IMR-90 (cell line): ENCODE measurements around the gene NR1H4. TPM values are rescaled to one million over a fixed set of nuclear protein-coding genes. Genes with fewer than 3 reads are reported as not detected.

Source experiments
- ATAC-seq: fragments of 200-7000 bp; cut with Tn5 transposase; 2 replicates; pipeline ENCODE4 v1.9.1; 2020; ENCODE audit warnings: low read depth, mild to moderate bottlenecking, moderate library complexity
- BruUV-seq: library from RNA; stranded (reverse); fragments of 400-500 nt; replicated peaks from 2 replicates; lab custom pipeline; 2021; lab: Mats Ljungman, UMichigan
- CTCF ChIA-PET: fragments of 300-600 bp; formaldehyde crosslinking; extraction: SDS; loops from one replicate; lab custom pipeline; 2021; ENCODE audit warnings: antibody characterized with exemption; lab: Yijun Ruan, JAX
- POLR2A ChIA-PET: fragments of 300-600 bp; sonication (Branson Sonifier 250); formaldehyde crosslinking; loops from one replicate; lab custom pipeline; 2022; ENCODE audit warnings: antibody characterized with exemption; ENCODE audit not compliant: unreplicated experiment; lab: Charles Lee
- DNase-seq: peaks from one replicate; pipeline ENCODE4 v3.0.0; 2013
- H2AFZ ChIP-seq: replicated peaks from 2 replicates; pipeline ENCODE3; 2013; ENCODE audit warnings: low read length, mild to moderate bottlenecking; ENCODE audit not compliant: poor library complexity
- H2AK5ac ChIP-seq: 2 replicates; pipeline ENCODE4 v1.6.1; 2013; ENCODE audit warnings: low read depth, low read length, inconsistent platforms
- H2AK9ac ChIP-seq: replicated peaks from 2 replicates; pipeline ENCODE3; 2013; ENCODE audit warnings: mild to moderate bottlenecking, low read depth, low read length, moderate library complexity; ENCODE audit not compliant: poor library complexity
- H2BK120ac ChIP-seq: 2 replicates; pipeline ENCODE4 v1.6.1; 2013; ENCODE audit warnings: low read depth, low read length, inconsistent platforms
- H2BK15ac ChIP-seq: 3 replicates; pipeline ENCODE4 v1.6.1; 2013; ENCODE audit warnings: low read depth, low read length, inconsistent platforms
- H2BK20ac ChIP-seq: 2 replicates; pipeline ENCODE4 v1.6.1; 2013; ENCODE audit warnings: low read depth, mild to moderate bottlenecking, inconsistent platforms, low read length, moderate library complexity
- H2BK5ac ChIP-seq: 2 replicates; pipeline ENCODE4 v1.6.1; 2013; ENCODE audit warnings: mild to moderate bottlenecking, low read depth, low read length, inconsistent platforms; ENCODE audit not compliant: poor library complexity, severe bottlenecking
- H3K14ac ChIP-seq: replicated peaks from 2 replicates; pipeline ENCODE4 v1.6.1; 2013; ENCODE audit warnings: low read depth, low read length, inconsistent platforms
- H3K18ac ChIP-seq: 2 replicates; pipeline ENCODE4 v1.6.1; 2013; ENCODE audit warnings: low read depth, low read length, control low read depth
- H3K23ac ChIP-seq: 2 replicates; pipeline ENCODE4 v1.6.1; 2013; ENCODE audit warnings: low read depth, low read length, inconsistent platforms
- H3K27ac ChIP-seq: 2 replicates; pipeline ENCODE4 v1.5.1; 2013; ENCODE audit warnings: mild to moderate bottlenecking, control low read depth, low read length; ENCODE audit not compliant: insufficient read depth
- H3K27me3 ChIP-seq: 2 replicates; pipeline ENCODE4 v1.6.1; 2013; ENCODE audit warnings: low read length; ENCODE audit not compliant: control insufficient read depth, insufficient read depth
- H3K36me3 ChIP-seq: 2 replicates; pipeline ENCODE4 v1.6.1; 2013; ENCODE audit warnings: low read length, mixed read lengths; ENCODE audit not compliant: control insufficient read depth, insufficient read depth
- H3K4ac ChIP-seq: 2 replicates; pipeline ENCODE4 v1.6.1; 2013; ENCODE audit warnings: low read depth, low read length, inconsistent platforms
- H3K4me1 ChIP-seq: 2 replicates; pipeline ENCODE4 v1.6.1; 2013; ENCODE audit warnings: low read length, mixed read lengths; ENCODE audit not compliant: control insufficient read depth, insufficient read depth
- H3K4me2 ChIP-seq: 2 replicates; pipeline ENCODE4 v1.6.1; 2013; ENCODE audit warnings: low read depth, mild to moderate bottlenecking, control low read depth, low read length, moderate library complexity
- H3K4me3 ChIP-seq: 2 replicates; pipeline ENCODE4 v1.5.1; 2013; ENCODE audit warnings: low read depth, mild to moderate bottlenecking, control low read depth, low read length, moderate library complexity; ENCODE audit not compliant: insufficient read depth
- H3K56ac ChIP-seq: 2 replicates; pipeline ENCODE4 v1.6.1; 2013; ENCODE audit warnings: low read length, inconsistent platforms; ENCODE audit not compliant: insufficient read depth; ENCODE audit errors: extremely low read depth
- H3K79me1 ChIP-seq, 2 experiments: 2 replicates each; pipeline ENCODE4 v1.6.1; 2013; ENCODE audit warnings: low read length in 2 of 2, inconsistent platforms in 1 of 2, low read depth in 1 of 2
- H3K9ac ChIP-seq: 2 replicates; pipeline ENCODE4 v1.6.1; 2013; ENCODE audit warnings: low read depth, low read length, control low read depth
- H3K9me1 ChIP-seq: 2 replicates; pipeline ENCODE4 v1.6.1; 2013; ENCODE audit warnings: low read length, inconsistent platforms; ENCODE audit not compliant: insufficient read depth
- H3K9me3 ChIP-seq: 2 replicates; pipeline ENCODE4 v1.6.1; 2013; ENCODE audit warnings: low read length; ENCODE audit not compliant: control insufficient read depth, insufficient read depth
- H4K20me1 ChIP-seq: 2 replicates; pipeline ENCODE4 v1.6.1; 2013; ENCODE audit warnings: low read length, inconsistent platforms; ENCODE audit not compliant: insufficient read depth
- H4K5ac ChIP-seq: 2 replicates; pipeline ENCODE4 v1.6.1; 2013; ENCODE audit warnings: mild to moderate bottlenecking, low read depth, low read length, control low read depth
- H4K8ac ChIP-seq, 2 experiments: 2 replicates each; pipeline ENCODE4 v1.6.1; 2013; ENCODE audit warnings: low read depth in 2 of 2, low read length in 2 of 2, control low read depth in 1 of 2, inconsistent platforms in 1 of 2
- H4K91ac ChIP-seq: 2 replicates; pipeline ENCODE4 v1.6.1; 2013; ENCODE audit warnings: low read depth, low read length, inconsistent platforms; ENCODE audit not compliant: insufficient read depth
- POLR2A ChIP-seq: IDR thresholded peaks from 2 replicates; pipeline ENCODE4 v1.6.1; 2012; ENCODE audit warnings: mild to moderate bottlenecking, low read depth, low read length
- WGBS, 2 experiments: methylation state at CpG; one replicate each; pipeline versions ENCODE4 v1.1.5 to v1.1.7; 2013; ENCODE audit warnings: missing lambda C conversion rate in 2 of 2; ENCODE audit not compliant: insufficient read length in 1 of 2; ENCODE audit errors: extremely low coverage in 2 of 2; 5-methylcytosine and 5-hydroxymethylcytosine counted together
- dilution Hi-C: fragments of 300-500 bp; cut with HindIII; formaldehyde crosslinking; loops from one replicate; pipeline ENCODE4 v1.14.3; 2018; ENCODE audit warnings: low sequenced_read_pairs; ENCODE audit not compliant: unreplicated experiment
- in situ Hi-C: fragments of 300-500 bp; cut with MboI; formaldehyde crosslinking; loops from 3 replicates; pipeline ENCODE4 v1.14.3; 2019; ENCODE audit warnings: low sequenced_read_pairs, inconsistent platforms, mixed read lengths
- intact Hi-C: fragments of 100-400 bp; cut with micrococcal nuclease; formaldehyde crosslinking; loops from 2 replicates; pipeline ENCODE4 v1.10.0; 2022
- polyA plus RNA-seq, 3 experiments: library from polyadenylated mRNA; depleted of rRNA; stranded (reverse); fragments of >200 nt; gene quantifications; 2 replicates each; pipeline ENCODE4 v1.2.3, GENCODE V29; 2012; ENCODE audit warnings: low replicate concordance in 1 of 3
- total RNA-seq: library from RNA; depleted of rRNA; stranded (reverse); fragments of >200 nt; gene quantifications from 2 replicates; pipeline ENCODE4 v1.2.3, GENCODE V29; 2012
- TF ChIP-seq, protein P1 (sequence below): fragments of 150-350 bp; IDR thresholded peaks from 2 replicates; pipeline ENCODE4 v1.6.1; 2017; ENCODE audit warnings: mild to moderate bottlenecking, antibody characterized with exemption, low read length, low read depth

The NR1H4 gene
- total and polyA plus RNA-seq, 2 of the 4 experiments (the other 2 are of a cell fraction): not detected

DNA sequence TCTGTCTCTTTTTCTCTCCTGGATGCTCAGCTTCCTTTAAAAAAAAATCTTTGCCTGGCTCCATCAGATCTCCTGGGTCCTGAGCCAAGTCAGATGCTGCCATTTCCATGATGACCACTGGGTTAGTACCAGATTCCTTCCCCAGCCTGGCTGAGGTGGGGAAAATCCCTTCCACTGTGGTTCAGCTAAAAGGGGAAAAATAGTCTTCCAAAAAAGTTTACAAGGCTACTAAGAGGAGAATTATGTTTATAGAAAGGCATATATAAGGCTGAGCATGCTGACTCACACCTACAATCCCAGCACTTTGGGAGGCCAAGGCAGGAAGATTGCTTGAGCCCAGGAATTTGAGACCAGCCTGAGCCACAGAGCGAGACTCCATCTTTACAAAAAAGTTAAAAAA, 71.4 kb downstream of the NR1H4 start:
- Histone ChIP-seq H4K20me1 (no peaks in the 10 kb centered on the region), H2AK5ac (no peak overlapping the region), H2BK5ac (no peak overlapping the region), H3K4me2 (no peak overlapping the region), H3K27ac (no peak overlapping the region), H3K56ac (no peak overlapping the region), H2BK15ac (no peak overlapping the region), H3K9ac (no peak overlapping the region), H3K23ac (no peak overlapping the region), H4K91ac (no peak overlapping the region), H3K4me1 (no peaks in the 10 kb centered on the region), H3K9me3 (no peaks in the 10 kb centered on the region), H3K4me3 (no peak overlapping the region), H3K9me1 (no peaks in the 10 kb centered on the region), H2BK120ac (no peak overlapping the region), H3K18ac (no peak overlapping the region), H3K14ac (no peak overlapping the region), H4K8ac (no peak overlapping the region), H3K36me3 (no peaks in the 10 kb centered on the region), H3K79me1 (no peaks in the 10 kb centered on the region), H3K27me3 (no peaks in the 10 kb centered on the region), H2AFZ (no peak overlapping the region), H2AK9ac (no peak overlapping the region), H2BK20ac (no peak overlapping the region), H4K5ac (no peak overlapping the region), H3K4ac (no peak overlapping the region)
- in situ Hi-C loops (loop anchor here (25.0 kb wide), 1 partner anchor 183 kb away; the partner anchor contains the start of gene SLC17A8), intact Hi-C loops (no loop called here), dilution Hi-C loops (no loop called here)
- ATAC-seq (peak; percentile 57), DNase-seq (peak; percentile 50)
- WGBS, 2 experiments: no CpG with 5 or more reads among the region's 1 CpG
- TF ChIP-seq, protein P1, sequence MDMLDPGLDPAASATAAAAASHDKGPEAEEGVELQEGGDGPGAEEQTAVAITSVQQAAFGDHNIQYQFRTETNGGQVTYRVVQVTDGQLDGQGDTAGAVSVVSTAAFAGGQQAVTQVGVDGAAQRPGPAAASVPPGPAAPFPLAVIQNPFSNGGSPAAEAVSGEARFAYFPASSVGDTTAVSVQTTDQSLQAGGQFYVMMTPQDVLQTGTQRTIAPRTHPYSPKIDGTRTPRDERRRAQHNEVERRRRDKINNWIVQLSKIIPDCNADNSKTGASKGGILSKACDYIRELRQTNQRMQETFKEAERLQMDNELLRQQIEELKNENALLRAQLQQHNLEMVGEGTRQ: no peak
- TF ChIP-seq POLR2A: no peak
- ChIA-PET POLR2A (interaction anchor here (0.6 kb wide), 1 partner anchor 232 kb away, joined by 8 read pairs; no protein-coding TSS in a partner anchor), CTCF (interaction anchor here (0.5 to 1.5 kb wide), 2 partner anchors 9 to 469 kb away, joined by 3 to 6 read pairs; no protein-coding TSS in a partner anchor)
- no TSS peak for BruUV-seq
